Uterus (tissue), 4 donors: Measurements from ENCODE around the gene TARBP2. TPM values are rescaled to one million over a fixed set of nuclear protein-coding genes. Genes with fewer than 3 reads are reported as not detected.

Experiments
- DNase-seq, 2 donors: peaks; one replicate each; pipeline ENCODE4 v3.0.0-alpha.2; 2019 to 2020
- H3K27ac ChIP-seq, 2 donors: fragments of 200-600 bp; sonication (generic); 1 replicate in 1 of 2; 2 replicates in 1 of 2; pipeline ENCODE4 v1.5.1; 2016 to 2018
- H3K27me3 ChIP-seq, 2 donors: fragments of 200-600 bp; sonication (generic); one replicate each; pipeline ENCODE4 v1.5.1; 2018 to 2019; ENCODE audit warnings: control low read depth in 1 of 2
- H3K36me3 ChIP-seq, 2 donors: fragments of 200-600 bp; sonication (generic); one replicate each; pipeline ENCODE4 v1.5.1; 2019; ENCODE audit warnings: control low read depth in 1 of 2
- H3K4me1 ChIP-seq, 2 donors: fragments of 200-600 bp; sonication (generic); one replicate each; pipeline ENCODE4 v1.5.1; 2018 to 2019; ENCODE audit warnings: control low read depth in 1 of 2
- H3K4me3 ChIP-seq, 2 donors: fragments of 200-600 bp; sonication (generic); 1 replicate in 1 of 2; 2 replicates in 1 of 2; pipeline ENCODE4 v1.5.1; 2018 to 2019; ENCODE audit warnings: mild to moderate bottlenecking in 1 of 2
- H3K9me3 ChIP-seq, 2 donors: fragments of 200-600 bp; sonication (generic); one replicate each; pipeline ENCODE4 v1.5.1; 2019; ENCODE audit warnings: control low read depth in 1 of 2
- CTCF ChIP-seq, 4 experiments: fragments of 200-600 bp in 2 of 4; fragments of 450-650 bp in 2 of 4; sonication (generic) in 2 of 4; IDR thresholded peaks; one replicate each; pipeline ENCODE4 v1.5.1; 2016 to 2019; ENCODE audit warnings: antibody characterized with exemption in 4 of 4, mild to moderate bottlenecking in 2 of 4, moderate library complexity in 1 of 4
- POLR2A ChIP-seq, 2 donors: fragments of 450-650 bp; IDR thresholded peaks; one replicate each; pipeline ENCODE4 v1.6.1; 2016; ENCODE audit warnings: antibody characterized with exemption in 2 of 2, mild to moderate bottlenecking in 1 of 2, moderate library complexity in 1 of 2
- intact Hi-C: fragments of 100-400 bp; cut with DNase I; formaldehyde crosslinking; loops from one replicate; pipeline ENCODE4 v1.15.1; 2023; ENCODE audit warnings: low total_unique reads
- total RNA-seq, 4 donors: library from RNA; depleted of rRNA in 3 of 4; stranded (reverse); fragments of >200 nt in 3 of 4; gene quantifications; one replicate each; pipeline versions ENCODE4 v1.1.0 to v1.2.4, GENCODE V29; 2014 to 2023
- donor health status: DM: yes; HTN: yes; CAD: no.

TARBP2 gene
- total RNA-seq: 10 to 100 TPM in 3 of 4 donors, 1 to 10 TPM in 1; 6.7 to 33.2 (median 19.0) TPM

- intact Hi-C loops: loop anchor here (10.0 kb wide), 1 partner anchor 46 kb away; the partner anchor contains the start of gene PCBP2
- DNase-seq: peak; percentile 99 to 100
- Histone ChIP-seq H3K36me3 (no peaks in the 10 kb centered on the region), H3K9me3 (no peaks in the 10 kb centered on the region), H3K27ac (peak within 1 kb of the TSS; percentile 96 to 99), H3K4me3 (peak within 1 kb of the TSS; percentile 68 to 72), H3K4me1 (peaks cover 0 to 19% of the 10 kb centered on the region in 2 donors), H3K27me3 (no peaks in the 10 kb centered on the region)
- peak; percentile 20 to 74 for TF ChIP-seq POLR2A (IDR thresholded peaks at IDR 0.05)
- peak in 3 of 4 experiments; percentile 4 to 19 (median 18) for TF ChIP-seq CTCF (IDR thresholded peaks at IDR 0.05)
These were observed at the start of gene TARBP2 for GRCh38 chr12:53500776-53501614. TSS of gene TARBP2 (plus strand) at chr12:53501283. CDS start at chr12:53501409, 126 bp downstream.

DNA sequence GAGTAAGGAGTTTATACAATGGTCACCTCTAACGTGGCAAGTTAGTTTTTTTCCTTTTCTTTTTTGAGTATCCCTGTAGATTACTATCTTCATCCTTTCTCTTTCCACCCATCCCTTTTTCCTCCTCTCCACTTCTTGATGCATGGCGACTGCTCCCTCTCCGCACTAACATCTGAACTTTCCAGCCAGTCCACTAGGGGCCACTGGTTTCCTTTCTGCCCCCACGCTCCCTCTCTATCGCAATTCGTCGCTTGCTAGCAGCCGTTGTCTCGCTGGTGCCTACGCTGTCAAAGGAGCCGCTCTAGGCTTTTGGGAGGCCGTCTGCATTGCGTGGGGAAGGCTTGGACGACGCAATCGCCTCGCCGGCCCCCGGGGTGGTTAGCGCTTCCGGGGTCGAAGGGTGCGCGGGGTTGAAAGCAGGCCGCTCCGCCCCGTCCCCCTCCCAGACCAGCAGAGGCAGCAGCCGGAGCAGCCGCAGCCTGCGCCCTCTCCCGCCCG is 49.4 kb upstream of the TARBP2 start, which contains the start of gene PCBP2:
Gene PCBP2, plus strand, starts transcription at position 442 of the 498 bp plus-strand sequence. CDS start 2,699 bp downstream, outside the sequence.
- TF ChIP-seq CTCF (IDR thresholded peaks at IDR 0.05): peak; percentile 84 to 97 (median 93)
- TF ChIP-seq POLR2A (IDR thresholded peaks at IDR 0.05): peak; percentile 69 to 78
- no peaks in the 10 kb centered on the region for H3K9me3 ChIP-seq
- peaks cover 4 to 12% of the 10 kb centered on the region in 2 donors for H3K4me1 ChIP-seq
- DNase-seq: peak; percentile 98
- H3K36me3 ChIP-seq: no peaks in the 10 kb centered on the region
- H3K27me3 ChIP-seq: no peaks in the 10 kb centered on the region
- peak within 1 kb of the TSS; percentile 61 to 80 for H3K4me3 ChIP-seq
- intact Hi-C loops: loop anchor here (10.0 kb wide), 1 partner anchor 53 kb away; the partner anchor contains the start of genes NPFF and TARBP2
- H3K27ac ChIP-seq: peak within 1 kb of the TSS; percentile 94 to 98

DNA sequence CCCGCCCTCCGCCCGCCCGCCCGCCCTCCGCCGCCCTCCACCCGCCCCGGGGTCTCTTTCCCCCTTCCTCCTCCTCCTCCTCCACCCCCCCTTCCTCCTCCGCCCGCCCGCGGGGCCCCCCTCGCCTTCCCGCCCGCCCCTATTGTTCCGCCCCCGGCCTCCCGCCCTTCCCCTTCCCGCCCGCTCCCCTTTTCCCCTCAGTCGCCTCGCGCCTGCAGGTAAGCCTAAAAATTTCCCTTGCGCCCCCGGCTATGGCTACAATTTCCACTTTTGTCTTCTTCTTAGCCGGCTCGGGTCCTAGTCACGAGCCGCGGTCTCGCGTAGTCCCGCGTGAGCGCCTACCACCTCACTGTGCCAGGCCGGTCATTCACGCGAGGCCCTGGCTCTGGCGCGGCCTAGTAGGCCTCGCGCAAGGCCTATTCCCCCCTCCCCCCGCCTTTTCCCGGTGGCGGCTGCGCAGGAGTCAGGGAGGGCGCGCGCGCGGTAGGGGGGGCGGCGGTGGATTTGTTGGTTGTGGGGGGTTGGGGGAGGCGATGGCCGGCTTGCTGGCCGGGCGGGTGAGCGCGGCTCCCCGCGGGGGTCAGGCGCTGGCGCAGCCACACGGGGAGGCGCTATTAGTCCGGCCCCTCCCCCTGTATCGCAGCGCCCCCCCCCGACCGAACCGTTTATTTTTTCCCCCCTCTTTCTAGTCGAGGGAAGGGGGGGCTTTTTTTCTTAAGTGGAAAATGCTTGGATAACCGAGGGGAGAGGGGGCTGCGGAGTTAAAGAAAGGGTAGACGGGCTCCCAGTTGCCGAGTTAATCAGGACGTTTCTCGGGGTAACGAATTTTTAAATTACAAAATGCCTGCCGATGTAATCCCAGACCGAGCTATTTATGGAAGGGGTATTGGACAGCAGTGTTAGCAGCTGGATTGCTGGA is 48.7 kb upstream of the TARBP2 start:
- no peaks in the 10 kb centered on the region for H3K36me3 ChIP-seq
- TF ChIP-seq CTCF (IDR thresholded peaks at IDR 0.05) (peak in 2 of 4 experiments; percentile 41 to 53), POLR2A (IDR thresholded peaks at IDR 0.05) (peak in 1 of 2 donors; percentile 21)
- intact Hi-C loops: loop anchor here (10.0 kb wide), 1 partner anchor 52 kb away; the partner anchor contains the start of genes NPFF and TARBP2
- H3K4me3 ChIP-seq: peak overlapping the region; percentile 61 to 80
- peak overlapping the region; percentile 94 to 98 for H3K27ac ChIP-seq
- peak; percentile 87 to 89 for DNase-seq
- no peaks in the 10 kb centered on the region for H3K9me3 ChIP-seq
- no peaks in the 10 kb centered on the region for H3K27me3 ChIP-seq
- H3K4me1 ChIP-seq: peaks cover 4 to 12% of the 10 kb centered on the region in 2 donors

DNA sequence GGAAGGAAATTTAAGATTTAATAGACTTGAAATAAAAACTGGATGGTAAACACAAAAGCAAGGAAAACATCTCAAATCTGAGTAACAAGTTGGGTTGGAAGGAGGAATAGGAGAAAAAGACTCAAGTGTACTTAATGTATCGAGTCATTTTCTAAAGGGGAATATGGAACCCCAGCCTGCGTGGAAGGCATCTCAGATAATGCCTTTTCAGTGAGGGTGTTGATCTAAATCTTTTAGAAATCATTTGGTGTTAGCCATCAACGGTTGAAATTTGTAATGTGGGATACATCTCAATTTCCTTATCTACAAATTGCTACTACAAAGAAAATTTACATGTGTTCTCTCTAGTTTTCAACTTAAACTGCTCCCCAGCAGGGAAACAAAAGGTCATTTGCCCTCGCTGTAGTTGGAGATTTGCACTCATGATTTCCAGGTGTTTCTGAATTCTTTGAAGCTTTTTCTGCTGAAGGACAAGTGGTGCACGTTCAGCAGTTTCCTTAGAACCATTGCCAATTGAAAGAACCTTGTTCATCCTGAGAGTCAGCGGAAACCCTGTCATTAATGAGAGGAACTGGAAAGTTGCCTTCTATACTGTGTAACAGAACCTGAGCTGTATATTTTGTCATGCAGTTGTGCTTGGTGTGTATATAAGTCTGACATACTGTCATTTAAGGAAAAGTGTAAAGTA is 47.0 kb upstream of the TARBP2 start:
- H3K36me3 ChIP-seq: no peaks in the 10 kb centered on the region
- DNase-seq: no peak
- intact Hi-C loops: loop anchor here (10.0 kb wide), 1 partner anchor 51 kb away; the partner anchor contains the start of genes NPFF and TARBP2
- no peaks in the 10 kb centered on the region for H3K27me3 ChIP-seq
- peak overlapping the region in 1 of 2 donors; percentile 61 for H3K4me3 ChIP-seq
- peak overlapping the region in 1 of 2 donors; percentile 98 for H3K27ac ChIP-seq
- H3K9me3 ChIP-seq: no peaks in the 10 kb centered on the region
- no peak for TF ChIP-seq POLR2A (IDR thresholded peaks at IDR 0.05)
- no peak for TF ChIP-seq CTCF (IDR thresholded peaks at IDR 0.05)
- peaks cover 4 to 12% of the 10 kb centered on the region in 2 donors for H3K4me1 ChIP-seq
